ENCODE data around the gene SYT10. TPM values are rescaled to one million over a fixed set of nuclear protein-coding genes. Genes with fewer than 3 reads are reported as not detected.
"Not testable (repeated sequence)": the region's sequence is repeated elsewhere in the genome, so short reads cannot be mapped to it uniquely, and the experiment has no call there.

SYT10 gene
- total RNA-seq, 1 experiment from 2014 or later: not detected

- H3K36me3 ChIP-seq: no peaks in the 10 kb centered on the region
- H3K9me3 ChIP-seq: no peaks in the 10 kb centered on the region
- DNase-seq: no peak
These were observed 15.9 kb downstream of the SYT10 start for GRCh38 chr12:33423706-33424105.

GRCh38 chr12:33412410-33412809 is 27.2 kb downstream of the SYT10 start:
- H3K36me3 ChIP-seq, DNase-seq, H3K9me3 ChIP-seq, H3K27me3 ChIP-seq, H3K4me3 ChIP-seq: not testable (repeated sequence)

More at GRCh38 chr12:33423706-33424105, 15.9 kb downstream of the SYT10 start:
- Histone ChIP-seq H3K4me3 (no peak overlapping the region), H3K27me3 (no peaks in the 10 kb centered on the region)

GRCh38 chr12:33383503-33383902 is 56.1 kb downstream of the SYT10 start:
- Histone ChIP-seq H3K9me3 (no peaks in the 10 kb centered on the region), H3K27me3 (no peaks in the 10 kb centered on the region), H3K36me3 (no peaks in the 10 kb centered on the region), H3K4me3 (no peak overlapping the region)
- no peak for DNase-seq

- H3K27me3 ChIP-seq: no peaks in the 10 kb centered on the region
- DNase-seq: no peak
- H3K9me3 ChIP-seq: no peaks in the 10 kb centered on the region; the same call in 1 of the 2 replicates
- H3K36me3 ChIP-seq: no peaks in the 10 kb centered on the region
- H3K4me3 ChIP-seq: no peak overlapping the region
These were observed 63.5 kb downstream of the SYT10 start for GRCh38 chr12:33376153-33376552.

GRCh38 chr12:33370318-33370717 is 69.3 kb downstream of the SYT10 start:
- no peak for DNase-seq
- Histone ChIP-seq H3K4me3 (no peak overlapping the region), H3K9me3 (no peaks in the 10 kb centered on the region; the same call in 1 of the 2 replicates), H3K27me3 (no peaks in the 10 kb centered on the region), H3K36me3 (no peaks in the 10 kb centered on the region)

GRCh38 chr12:33357181-33357580 is 82.4 kb downstream of the SYT10 start:
- no peaks in the 10 kb centered on the region for H3K36me3 ChIP-seq
- no peak for DNase-seq
- H3K9me3 ChIP-seq: no peaks in the 10 kb centered on the region
- no peak overlapping the region for H3K4me3 ChIP-seq
- no peaks in the 10 kb centered on the region; the same call in 1 of the 2 replicates for H3K27me3 ChIP-seq

GRCh38 chr12:33349791-33350190 is 89.8 kb downstream of the SYT10 start:
- Histone ChIP-seq H3K27me3 (no peaks in the 10 kb centered on the region; the same call in 1 of the 2 replicates), H3K4me3 (no peak overlapping the region), H3K36me3 (no peaks in the 10 kb centered on the region), H3K9me3 (no peaks in the 10 kb centered on the region)
- DNase-seq: no peak

GRCh38 chr12:33331961-33332398 is 107.6 kb downstream of the SYT10 start:
- H3K4me3 ChIP-seq, H3K27me3 ChIP-seq, H3K9me3 ChIP-seq, DNase-seq, H3K36me3 ChIP-seq: not testable (repeated sequence)

- Histone ChIP-seq H3K4me3 (no peak overlapping the region), H3K36me3 (no peaks in the 10 kb centered on the region), H3K27me3 (no peaks in the 10 kb centered on the region), H3K9me3 (no peaks in the 10 kb centered on the region)
- DNase-seq: no peak
These were observed 108.7 kb downstream of the SYT10 start for GRCh38 chr12:33330940-33331339.
